Retina (tissue), 1 donor: ENCODE measurements around the gene GLI1.
"Not testable (repeated sequence)": the region's sequence is repeated elsewhere in the genome, so short reads cannot be mapped to it uniquely, and the experiment has no call there.

Experiments
- DNase-seq: peaks from one replicate; pipeline ENCODE4 v3.0.0-alpha.2; 2016

Gene GLI1

DNA sequence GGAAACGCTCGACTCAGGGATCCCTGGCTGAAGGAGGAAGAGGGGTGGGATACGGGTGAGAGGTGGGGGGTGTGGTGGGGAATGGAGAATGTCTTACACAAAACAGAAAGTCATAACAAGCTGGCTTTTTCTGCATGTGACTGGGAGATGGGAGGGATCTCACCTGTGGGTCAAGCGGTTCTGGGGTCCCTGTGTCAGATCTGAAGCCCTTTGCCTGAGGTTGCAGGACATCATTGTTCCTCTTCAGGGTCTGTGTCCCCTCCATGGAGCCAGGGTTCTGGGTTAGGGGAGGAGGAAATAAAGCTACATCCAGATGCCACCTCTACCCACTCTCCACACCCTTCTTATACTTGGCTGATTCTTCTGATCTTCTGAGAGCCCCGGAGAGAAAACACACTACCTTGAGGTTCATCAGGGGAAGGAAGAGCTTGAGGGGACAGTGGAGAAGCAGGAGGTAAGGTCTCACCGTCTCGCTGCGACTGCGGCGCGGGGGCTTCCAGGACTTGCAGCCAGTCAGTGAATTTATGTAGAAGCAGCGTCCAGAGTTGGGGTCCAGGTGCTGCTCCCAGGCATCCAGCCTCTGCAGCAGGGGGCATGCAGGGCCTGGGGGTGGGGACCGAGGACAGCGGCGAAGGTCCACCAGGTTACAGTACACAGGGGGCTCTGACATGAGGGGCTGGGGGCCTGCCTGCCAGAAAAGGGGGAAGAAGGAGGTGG is 17.6 kb downstream of the GLI1 start:
- no peak for DNase-seq

DNA sequence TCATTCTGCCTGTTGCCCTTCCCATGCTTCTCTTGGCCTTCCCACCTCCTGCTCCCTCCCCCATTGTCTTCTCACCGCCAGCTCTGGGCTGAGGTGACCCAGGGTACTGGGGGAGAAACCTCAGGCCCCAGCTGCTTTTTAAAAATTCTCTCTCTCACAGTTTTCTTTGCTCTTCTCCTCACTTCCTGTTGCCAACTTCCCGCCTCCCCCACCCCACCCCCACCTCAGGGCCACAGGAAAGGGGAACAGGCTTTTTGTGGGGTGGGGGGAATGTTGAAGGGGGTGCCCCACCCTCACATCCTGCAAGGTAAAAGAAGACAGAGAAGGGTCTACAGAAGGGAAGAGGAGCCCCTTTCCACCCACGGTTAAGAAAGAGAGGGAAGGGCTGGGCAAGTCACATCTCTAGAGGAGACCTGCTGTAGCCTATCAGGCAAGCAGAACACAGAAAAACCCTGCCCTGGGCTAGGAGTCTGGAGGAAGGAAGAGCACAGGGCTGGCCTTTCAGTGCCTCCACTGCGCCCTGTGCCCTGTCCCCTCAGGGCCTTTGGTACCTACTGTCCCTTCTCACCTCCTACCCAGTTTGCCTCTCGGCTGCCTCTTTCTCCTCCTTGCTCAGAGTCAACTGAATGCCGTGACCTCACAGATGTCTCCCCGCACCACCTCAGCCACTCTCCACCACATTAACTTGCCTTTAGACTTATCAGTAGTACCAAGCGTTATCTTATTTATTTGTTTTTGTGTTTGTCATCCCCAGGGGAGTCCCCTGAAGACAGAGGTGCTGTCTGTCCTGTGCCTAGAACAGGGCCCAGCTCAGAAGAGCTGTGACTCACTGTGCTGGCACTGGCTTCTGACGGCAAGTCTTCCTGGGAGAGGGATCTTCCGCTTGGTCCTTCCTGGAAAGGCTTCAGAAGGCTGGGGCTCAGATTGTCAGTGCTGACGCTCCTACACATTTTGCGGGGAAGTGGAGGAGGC is 18.4 kb downstream of the GLI1 start:
- no peak for DNase-seq

DNA sequence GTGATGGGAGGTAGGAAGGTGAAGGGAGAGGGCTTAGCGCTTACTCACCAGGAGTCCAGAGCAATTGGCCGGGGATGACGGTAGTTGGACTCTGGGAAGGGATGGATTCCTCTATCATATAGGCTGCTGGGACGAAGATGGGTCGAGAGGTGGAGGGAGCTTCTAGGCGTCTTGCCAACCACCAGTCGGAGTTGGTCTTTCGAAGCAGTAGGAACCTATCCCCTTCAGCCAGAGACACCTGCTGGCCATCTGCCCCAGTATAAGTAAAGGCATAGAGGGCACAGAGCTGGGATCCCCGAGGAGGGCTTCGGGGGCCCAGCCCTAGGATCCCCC is 19.4 kb downstream of the GLI1 start:
- DNase-seq, result no peak

DNA sequence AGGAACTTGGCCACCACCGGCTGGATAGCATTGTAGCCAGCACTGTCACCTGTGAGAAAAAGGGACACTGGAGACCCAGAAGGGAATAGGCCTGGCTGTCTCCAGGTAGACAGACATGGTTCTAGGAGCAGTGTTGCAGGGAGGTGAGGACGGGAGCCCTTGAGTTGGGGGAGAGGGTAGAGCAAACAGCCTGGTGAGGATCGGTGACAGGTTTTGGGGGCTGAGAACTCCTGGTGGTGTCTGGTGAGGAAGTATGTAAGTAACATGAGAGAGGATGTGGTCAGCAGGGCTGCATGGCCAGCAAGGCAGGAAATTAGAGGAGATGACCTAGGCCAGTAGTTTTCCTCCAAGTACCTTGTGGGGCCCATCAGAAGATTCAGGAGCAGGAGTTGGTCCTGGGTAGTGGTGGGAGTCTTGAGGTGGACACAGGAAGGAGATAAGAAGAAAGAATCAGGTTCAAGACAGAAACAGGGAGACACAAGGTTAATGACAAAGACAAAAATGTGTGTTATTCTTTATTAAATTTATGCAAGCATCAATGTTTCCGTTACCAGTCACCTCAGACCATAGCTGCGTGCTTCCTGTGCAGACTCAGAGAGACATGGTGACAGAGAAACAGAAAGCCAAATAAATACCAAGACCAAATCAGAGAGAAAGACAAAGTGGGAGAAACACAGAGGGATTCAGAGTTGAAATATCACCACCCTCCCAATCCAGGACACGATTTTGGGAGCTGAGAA is 20.0 kb downstream of the GLI1 start, which contains the start of gene ARHGAP9:
TSS of gene ARHGAP9 (minus strand) at position 491 of the 740 bp plus-strand sequence. CDS start at position 31, 460 bp downstream.
- no peak for DNase-seq

DNA sequence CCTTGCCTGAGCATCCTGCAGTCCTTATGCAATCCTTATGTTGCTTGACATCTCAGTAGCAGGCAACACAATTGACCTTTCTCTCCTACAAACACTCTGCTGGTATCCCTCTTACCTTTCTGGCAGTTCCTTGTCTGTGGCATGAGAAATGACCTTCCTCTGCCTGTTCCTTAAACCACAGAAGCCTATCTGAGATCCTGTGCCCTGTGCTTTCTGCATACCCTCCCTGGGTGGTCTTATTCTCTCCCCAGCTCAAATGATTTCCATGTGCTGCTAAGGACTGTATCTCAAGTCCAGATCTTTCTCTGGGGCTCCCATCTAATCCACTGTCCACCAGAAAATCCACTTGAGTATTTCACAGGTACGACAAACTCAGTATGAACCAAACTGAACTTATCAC is 22.1 kb downstream of the GLI1 start:
- no peak for DNase-seq

DNA sequence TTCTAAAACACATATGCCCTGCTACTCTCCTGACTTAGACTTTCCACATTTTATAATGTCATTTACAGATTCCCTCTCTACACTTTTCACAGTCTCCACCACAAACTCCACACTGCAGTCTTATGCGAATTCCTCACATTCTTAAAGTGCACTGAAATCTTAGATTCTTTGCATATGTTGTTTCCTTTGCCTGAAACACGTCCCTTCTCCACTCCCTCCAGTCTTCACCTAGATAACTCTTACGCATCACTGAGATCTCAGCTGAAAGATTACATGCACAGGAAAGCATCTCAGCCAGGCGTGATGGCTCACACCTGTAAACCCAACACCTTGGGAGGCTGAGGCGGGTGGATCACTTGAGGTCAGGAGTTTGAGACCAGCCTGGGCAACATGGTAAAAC is 23.9 kb downstream of the GLI1 start:
- no peak for DNase-seq

DNA sequence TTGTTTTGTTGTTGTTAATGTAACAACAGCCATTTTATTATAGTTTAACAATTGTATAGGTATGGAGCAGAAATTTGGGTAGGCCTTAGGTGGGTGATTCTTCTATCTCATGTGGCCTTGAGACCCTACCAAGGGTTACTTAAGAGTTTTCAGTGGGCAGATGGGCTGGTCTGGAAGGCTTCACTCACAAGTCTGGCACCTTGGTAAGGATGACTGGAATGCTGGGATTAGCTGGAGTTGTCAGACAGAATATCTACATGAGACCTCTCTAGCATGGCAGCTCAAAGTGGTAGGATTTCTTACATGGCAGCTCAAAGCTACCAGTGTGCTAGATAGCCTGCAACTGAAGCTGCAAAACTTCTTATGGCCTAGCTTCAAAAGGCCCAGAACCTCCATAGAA is 26.1 kb downstream of the GLI1 start:
- DNase-seq, result no peak

DNA sequence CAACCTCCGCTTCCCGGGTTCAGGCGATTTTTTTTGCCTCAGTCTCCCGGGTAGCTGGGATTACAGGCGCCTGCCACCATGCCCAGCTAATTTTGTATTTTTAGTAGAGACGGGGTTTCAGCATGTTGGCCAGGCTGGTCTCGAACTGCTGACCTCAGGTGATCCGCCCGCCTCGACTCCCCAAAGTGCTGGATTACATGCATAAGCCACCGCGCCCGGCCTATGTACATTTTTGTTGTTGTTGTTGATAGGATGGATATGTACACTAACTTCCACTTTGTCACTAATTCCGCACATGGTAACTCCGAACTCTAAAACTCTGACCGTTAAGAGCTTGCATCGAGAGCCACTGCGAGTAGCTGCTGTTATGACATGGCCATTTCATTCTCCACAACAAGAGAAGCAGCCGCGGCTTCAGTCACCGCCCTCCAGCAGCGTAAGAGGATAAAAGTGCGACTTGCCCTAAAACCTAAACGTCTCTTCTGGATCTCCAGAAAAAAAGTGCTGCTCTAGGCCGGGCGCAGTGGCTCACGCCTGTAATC is 27.5 kb downstream of the GLI1 start:
- no peak for DNase-seq

DNA sequence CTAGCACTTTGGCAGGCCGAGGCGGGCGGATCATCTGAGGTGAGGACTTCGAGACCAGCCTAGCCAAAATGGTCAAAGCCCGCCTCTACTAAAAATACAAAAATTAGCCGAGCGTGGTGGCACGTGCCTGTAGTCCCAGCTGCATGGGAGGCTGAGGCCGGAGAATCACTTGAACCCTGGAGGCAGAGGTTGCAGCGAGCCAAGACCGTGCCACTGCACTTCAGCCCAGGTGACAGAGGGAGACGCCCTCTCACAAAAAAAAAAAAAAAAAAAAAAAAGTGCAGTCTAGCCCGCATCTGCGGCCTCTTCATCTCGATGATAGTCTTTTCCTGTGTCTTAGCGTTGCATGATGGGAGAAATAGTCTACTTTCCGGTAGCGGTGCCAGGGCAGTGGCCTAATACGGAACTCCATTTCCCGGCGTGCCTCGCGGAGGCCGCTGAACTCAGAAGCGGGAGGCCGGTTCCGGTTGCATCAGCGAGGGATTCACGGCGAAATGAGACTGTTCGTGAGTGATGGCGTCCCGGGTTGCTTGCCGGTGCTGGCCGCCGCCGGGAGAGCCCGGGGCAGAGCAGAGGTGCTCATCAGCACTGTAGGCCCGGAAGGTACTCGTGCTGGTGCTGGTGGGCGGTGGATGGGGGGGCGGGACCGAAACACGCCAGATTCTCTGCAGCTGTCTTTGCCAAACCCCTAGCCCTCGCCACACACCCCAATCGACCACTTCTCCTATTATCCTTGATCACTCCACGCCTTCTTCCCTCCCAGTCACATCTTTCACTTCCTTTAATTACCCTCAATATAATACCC is 28.2 kb downstream of the GLI1 start, which contains the start of gene MARS1:
TSS of gene MARS1 (plus strand) at position 472 of the 805 bp plus-strand sequence. CDS start at position 495, 23 bp downstream.
- DNase-seq, result peak; percentile 92

DNA sequence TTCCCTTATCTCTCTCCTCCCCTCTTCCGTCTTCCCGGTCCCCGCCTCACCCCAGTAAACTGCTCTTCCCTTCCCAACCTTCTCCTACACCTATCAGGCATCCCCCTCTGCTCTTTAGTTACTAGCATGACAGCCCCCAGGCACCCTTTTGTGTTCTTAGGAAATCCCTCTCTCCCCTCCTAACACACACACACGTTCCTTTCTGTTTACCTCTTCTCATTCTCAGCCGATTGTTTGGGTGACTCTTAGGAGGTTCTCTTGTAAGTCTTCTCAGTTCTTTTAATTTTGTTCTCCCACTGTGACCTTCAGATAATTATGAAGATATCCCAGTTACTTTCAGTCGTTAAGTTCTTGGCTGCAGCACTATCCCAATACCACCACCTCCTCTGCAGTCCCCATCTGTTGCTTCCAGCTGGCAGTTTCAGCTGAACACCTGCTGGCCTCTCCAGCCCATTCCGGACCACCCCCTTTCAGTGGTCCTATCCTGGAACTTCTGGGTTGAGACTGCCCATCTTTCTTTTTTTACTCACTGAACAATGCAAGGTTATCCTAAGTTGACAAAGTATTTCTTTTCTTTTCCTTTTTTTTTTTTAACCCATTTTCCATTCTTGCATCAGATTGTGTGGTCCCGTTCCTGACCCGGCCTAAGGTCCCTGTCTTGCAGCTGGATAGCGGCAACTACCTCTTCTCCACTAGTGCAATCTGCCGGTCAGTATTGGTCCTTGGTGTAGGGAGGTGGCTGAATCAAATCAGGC is 29.0 kb downstream of the GLI1 start:
- DNase-seq, result no peak

DNA sequence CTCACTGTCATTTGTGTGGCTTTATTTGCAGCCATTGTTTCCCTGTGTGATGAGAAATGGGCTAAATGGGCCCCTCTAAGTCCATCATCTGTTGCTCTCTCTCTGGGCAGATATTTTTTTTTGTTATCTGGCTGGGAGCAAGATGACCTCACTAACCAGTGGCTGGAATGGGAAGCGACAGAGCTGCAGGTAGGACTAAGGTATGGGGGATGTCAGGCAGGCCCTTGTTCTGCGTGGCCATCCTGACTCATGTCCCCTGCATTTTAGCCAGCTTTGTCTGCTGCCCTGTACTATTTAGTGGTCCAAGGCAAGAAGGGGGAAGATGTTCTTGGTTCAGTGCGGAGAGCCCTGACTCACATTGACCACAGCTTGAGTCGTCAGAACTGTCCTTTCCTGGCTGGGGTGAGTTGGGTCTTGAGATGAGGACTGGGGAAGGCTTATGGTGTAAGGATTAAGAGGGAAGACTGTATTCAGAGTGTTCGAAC is 29.6 kb downstream of the GLI1 start:
- DNase-seq, result no peak

DNA sequence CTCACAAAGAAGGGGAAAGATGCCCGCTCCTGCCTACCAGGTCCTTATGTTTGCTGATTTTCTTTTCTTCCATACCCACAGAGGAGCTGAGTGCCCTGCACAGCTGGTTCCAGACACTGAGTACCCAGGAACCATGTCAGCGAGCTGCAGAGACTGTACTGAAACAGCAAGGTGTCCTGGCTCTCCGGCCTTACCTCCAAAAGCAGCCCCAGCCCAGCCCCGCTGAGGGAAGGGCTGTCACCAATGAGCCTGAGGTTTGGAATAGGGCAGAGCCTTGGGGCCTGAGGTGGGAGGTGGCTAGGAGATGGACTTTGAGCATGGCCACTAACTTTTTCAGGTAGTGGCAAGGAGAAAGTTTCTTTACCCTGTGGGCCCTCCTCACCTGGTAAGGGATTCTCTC is 30.5 kb downstream of the GLI1 start:
- DNase-seq, result no peak

DNA sequence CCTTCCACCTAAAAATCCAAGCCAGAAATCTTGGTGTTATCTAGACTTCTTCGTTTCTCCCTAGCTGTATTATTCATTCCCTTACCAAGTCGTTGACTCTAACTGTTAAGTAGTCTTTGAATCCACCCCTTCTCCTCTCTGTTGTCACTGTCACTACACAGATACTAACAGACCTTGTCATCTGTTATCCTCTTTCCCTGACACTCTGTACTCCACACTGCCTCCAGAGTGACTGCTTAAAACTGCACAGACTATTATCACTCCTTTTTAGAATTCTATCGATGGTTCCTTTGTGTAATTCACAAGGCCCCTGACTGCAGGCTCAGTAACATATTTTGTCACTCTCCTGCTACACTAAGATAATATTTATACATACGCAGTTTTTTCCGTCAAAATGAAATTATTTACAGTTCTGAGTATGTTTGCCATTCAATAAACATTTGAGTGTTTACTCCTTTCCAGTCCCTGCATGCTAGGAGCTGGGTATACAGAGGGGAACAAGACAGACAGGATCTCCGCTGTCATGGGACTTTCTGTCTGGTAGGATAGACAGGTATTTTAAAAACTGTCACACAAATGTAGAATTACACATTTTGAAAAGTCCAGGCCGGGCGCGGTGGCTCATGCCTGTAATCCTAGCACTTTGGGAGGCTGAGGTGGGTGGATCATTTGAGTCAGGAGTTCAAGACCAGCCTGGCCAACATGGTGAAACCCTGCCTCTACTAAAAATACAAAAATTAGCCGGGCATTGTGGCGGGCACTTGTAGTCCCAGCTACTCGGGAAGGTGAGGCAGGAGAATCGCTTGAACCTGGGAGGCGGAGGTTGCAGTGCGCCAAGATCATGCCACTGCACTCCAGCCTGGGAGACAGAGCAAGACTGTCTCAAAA is 32.1 kb downstream of the GLI1 start:
- no peak for DNase-seq

DNA sequence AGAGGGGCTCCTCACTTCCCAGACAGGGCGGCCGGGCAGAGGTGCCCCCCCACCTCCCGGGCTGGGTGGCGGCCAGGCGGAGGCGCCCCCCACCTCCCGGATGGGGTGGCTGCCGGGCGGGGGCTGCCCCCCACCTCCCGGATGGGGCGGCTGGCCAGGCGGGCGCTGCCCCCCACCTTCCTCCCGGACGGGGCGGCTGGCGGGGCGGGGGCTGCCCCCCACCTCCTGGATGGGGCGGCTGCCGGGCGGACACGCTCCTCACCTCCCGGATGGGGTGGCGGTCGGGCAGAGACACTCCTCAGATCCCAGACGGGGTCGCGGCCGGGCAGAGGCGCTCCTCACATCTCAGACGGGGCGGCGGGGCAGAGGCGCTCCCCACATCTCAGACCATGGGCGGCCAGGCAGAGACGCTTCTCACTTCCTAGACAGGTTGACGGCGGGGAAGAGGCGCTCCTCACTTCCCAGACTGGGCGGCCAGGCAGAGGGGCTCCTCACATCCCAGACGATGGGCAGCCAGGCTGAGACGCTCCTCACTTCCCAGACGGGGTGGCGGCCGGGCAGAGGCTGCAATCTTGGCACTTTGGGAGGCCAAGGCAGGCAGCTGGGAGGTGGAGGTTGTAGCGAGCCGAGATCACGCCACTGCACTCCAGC is 35.6 kb downstream of the GLI1 start:
- DNase-seq, result not testable (repeated sequence)

DNA sequence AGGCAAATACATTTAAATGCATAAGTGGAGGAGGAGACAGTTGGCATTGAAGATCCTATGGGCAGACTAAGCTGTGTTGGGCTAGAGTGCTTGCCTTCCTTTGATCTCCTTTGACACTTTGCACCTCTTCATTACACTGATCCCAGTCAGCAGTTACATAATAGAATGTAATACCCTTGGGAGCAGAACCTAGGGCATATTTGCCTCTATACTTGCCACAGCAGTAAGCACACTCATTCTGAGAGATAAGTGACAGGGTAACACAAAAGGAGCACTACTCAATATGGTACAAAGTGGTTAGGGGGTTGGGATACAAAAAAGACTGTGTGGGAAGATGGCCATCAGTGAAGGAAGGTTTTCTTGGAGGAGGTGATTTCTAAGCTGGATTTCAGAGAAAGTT is 37.2 kb downstream of the GLI1 start:
- no peak for DNase-seq

DNA sequence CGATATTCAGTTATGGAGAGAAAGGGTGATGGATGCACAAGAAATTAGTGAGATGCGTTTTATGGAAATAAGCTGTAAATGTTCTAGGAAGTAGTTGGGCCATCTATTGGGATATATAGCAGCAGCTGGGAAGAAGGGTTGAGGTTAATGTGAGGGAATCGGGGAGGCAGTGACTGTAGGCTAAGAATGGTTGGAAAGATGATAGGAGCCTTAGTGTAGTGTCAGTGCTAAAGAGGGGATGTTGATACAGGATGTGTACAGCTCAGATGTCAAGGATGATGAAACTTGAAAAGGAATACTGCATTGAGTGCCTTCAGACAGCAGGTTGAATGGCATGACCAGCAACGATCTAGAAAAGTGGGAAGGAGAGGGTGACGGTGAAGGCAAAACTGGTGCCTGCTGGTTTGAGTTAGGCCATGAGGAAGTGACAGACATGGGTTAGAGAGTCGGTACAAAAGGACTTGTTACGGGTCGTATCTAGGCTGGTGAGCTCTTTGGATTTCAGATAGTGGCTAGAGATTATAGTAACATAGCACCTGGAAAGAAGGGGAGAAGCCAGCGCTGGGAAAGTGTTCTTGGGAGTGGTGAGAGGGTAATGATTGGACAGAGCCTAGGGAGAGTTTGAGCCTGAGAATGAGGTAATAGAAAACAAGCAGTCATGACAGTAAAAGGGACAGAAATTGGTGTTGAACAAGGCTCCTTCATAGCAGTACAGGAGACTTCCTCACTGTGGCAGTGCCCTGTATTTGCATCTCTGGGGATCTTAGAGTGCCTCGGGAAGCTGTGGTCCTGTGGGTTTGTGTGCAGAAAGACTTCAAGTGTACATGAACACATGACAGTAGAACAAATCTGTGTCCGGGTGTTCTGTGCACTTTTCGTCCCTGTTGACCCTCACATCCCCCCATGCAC is 37.9 kb downstream of the GLI1 start:
- DNase-seq, result no peak

DNA sequence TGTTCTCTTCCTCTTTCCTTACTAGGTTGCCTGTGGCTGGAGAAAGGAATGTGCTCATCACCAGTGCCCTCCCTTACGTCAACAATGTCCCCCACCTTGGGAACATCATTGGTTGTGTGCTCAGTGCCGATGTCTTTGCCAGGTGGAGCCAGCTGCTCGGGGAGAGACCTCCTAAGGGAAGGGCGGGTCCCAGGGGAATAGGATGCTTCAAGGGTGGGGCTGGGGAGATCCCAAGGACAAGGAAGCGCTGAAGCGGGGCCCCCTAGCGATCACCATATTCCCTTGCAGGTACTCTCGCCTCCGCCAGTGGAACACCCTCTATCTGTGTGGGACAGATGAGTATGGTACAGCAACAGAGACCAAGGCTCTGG is 38.5 kb downstream of the GLI1 start:
- DNase-seq, result no peak

DNA sequence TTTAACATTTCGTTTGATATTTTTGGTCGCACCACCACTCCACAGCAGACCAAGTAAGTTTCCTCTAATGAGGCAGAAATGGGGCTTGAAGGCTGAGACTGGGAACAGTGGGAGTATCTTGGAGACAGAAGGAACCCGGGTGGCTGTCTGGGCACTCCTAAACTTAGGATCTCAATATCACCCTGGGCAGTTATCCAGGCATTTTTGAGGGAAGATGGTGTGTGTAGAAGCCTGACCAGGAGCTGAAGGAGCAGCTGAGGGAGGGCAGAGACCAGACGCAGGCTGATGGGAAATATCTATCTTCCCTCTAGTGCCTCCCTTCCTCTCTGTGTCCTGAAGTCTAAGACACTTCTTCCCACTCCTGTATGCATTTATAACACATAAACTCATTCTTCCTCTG is 39.0 kb downstream of the GLI1 start:
- DNase-seq, result no peak

DNA sequence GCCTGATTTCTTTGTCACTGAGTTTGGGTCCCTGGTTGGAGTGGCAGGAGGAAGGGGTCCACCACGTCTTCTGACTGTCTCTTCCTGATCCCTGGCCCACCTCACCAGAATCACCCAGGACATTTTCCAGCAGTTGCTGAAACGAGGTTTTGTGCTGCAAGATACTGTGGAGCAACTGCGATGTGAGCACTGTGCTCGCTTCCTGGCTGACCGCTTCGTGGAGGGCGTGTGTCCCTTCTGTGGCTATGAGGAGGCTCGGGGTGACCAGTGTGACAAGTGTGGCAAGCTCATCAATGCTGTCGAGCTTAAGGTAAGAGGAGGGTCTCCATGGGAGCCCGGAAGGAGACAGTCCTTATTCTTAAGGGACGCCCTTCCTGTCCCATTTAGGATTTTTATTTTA is 40.6 kb downstream of the GLI1 start:
- no peak for DNase-seq
